ENCODE data around the gene GSX2. TPM values are rescaled to one million over a fixed set of nuclear protein-coding genes. Genes with fewer than 3 reads are reported as not detected.

GSX2 gene
- total and polyA plus RNA-seq, 2 of the 8 experiments (the other 6 are each of a cell fraction or from before 2014, with no cell fraction given) = not detected

GRCh38 chr4:54073271-54073880, 26.6 kb upstream of the GSX2 start (continued):
- no peak for TF ChIP-seq CBX8 (IDR thresholded peaks at IDR 0.05; ENCODE audit: borderline replicate concordance, low read depth, low read length)
- TF ChIP-seq KDM5A (IDR thresholded peaks at IDR 0.05; ENCODE audit: low read length) = no peak
- no peak for TF ChIP-seq PHF8 (conservative IDR thresholded peaks at IDR 0.05; ENCODE audit: low read depth, low read length)
- TF ChIP-seq CBX5 (IDR thresholded peaks at IDR 0.05; ENCODE audit: low read depth, low read length) = no peak
- TF ChIP-seq USF2 (IDR thresholded peaks at IDR 0.05; ENCODE audit: low read length) = no peak

Data from H1 (cell line).